ENCODE data around the gene POLR3E. TPM values are rescaled to one million over a fixed set of nuclear protein-coding genes. Genes with fewer than 3 reads are reported as not detected.

The POLR3E gene
- total RNA-seq, 1 experiment from 2014 or later, result 103 TPM

DNA sequence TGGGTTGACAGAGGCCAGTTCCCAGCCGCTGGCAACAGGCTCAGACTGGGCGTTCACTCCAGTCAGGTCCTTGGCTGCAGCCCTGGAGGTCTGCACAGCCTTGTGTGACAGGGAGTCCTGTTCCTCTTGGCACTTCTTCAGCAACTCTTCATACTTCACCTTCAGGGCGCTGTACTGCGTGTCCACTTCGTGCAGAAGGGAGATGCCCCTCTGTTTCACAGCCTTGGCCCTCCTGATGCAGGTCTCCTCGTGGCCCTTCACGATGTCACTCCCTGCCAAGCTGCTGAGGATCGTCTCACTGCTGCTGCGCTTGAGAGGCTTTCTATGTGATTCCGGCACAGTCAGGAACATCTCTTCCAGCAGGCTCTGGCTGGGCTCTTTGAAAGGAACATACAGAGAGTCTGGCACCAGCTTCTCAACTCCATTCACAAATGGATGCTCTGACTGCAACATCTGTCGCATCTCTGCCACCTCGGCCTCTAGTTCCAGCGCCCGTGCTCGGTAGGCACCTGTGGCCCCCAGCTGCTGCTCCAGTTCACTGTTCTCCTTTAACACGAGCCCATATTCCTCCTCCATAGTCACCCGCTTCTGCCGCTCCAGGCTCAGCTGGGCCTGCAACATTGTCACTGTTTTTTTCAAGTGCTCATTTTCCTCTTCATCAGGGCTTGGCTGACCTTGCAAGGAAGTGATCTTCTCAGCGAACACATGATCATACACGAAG, 50.1 kb downstream of the POLR3E start:
- no peak overlapping the region for H3K18ac ChIP-seq (ENCODE audit: insufficient read length, low read depth, low read length)
- H3K9ac ChIP-seq (ENCODE audit: extremely low read depth, insufficient read length, low read length), result no peak overlapping the region
- no peak overlapping the region for H3T11ph ChIP-seq (ENCODE audit: low read length)
- Mint-ChIP-seq H3K4me1 (peaks cover 0 to 3% of the 10 kb centered on the region in 2 experiments; a peak in 2 of 4 replicates), H3K9me3 (peaks cover 0 to 4% of the 10 kb centered on the region in 2 experiments; a peak in 1 of 5 replicates), H3K27me3 (ENCODE audit: low read depth) (no peaks in the 10 kb centered on the region), H3K36me3 (ENCODE audit: insufficient read depth in 1 of 3, low read depth in 3 of 3) (peaks cover 41 to 70% (median 65%) of the 10 kb centered on the region in 3 experiments), H3K4me3 (no peak overlapping the region), H3K27ac (peak overlapping the region in 1 of 3 experiments; percentile 45; a peak in 2 of 7 replicates)
- no peaks in the 10 kb centered on the region for H3K4me1 ChIP-seq (ENCODE audit: insufficient read depth, low read length)
- TF ChIP-seq, protein P1, sequence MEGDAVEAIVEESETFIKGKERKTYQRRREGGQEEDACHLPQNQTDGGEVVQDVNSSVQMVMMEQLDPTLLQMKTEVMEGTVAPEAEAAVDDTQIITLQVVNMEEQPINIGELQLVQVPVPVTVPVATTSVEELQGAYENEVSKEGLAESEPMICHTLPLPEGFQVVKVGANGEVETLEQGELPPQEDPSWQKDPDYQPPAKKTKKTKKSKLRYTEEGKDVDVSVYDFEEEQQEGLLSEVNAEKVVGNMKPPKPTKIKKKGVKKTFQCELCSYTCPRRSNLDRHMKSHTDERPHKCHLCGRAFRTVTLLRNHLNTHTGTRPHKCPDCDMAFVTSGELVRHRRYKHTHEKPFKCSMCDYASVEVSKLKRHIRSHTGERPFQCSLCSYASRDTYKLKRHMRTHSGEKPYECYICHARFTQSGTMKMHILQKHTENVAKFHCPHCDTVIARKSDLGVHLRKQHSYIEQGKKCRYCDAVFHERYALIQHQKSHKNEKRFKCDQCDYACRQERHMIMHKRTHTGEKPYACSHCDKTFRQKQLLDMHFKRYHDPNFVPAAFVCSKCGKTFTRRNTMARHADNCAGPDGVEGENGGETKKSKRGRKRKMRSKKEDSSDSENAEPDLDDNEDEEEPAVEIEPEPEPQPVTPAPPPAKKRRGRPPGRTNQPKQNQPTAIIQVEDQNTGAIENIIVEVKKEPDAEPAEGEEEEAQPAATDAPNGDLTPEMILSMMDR (conservative IDR thresholded peaks at IDR 0.05), result no peak
- H3K79me2 ChIP-seq (ENCODE audit: insufficient read depth, low read length), result no peaks in the 10 kb centered on the region
- H3K23me2 ChIP-seq (ENCODE audit: insufficient read length, low read depth, low read length, poor library complexity, severe bottlenecking), result no peaks in the 10 kb centered on the region
- H3K27ac ChIP-seq (ENCODE audit: insufficient read length, low read depth, low read length), result no peak overlapping the region
- DNase-seq, result no peak
- no peak overlapping the region for H2BK5ac ChIP-seq (ENCODE audit: insufficient read length, low read length)
- H4K91ac ChIP-seq (ENCODE audit: insufficient read length, low read depth, low read length), result no peak overlapping the region
- H4K8ac ChIP-seq (replicated peaks; ENCODE audit: insufficient read length, low read depth, low read length), result no peak overlapping the region
- H2BK20ac ChIP-seq (ENCODE audit: low read depth, low read length, poor library complexity, severe bottlenecking), result no peak overlapping the region
- H2BK15ac ChIP-seq (ENCODE audit: low read depth, low read length), result no peak overlapping the region
- H3K79me1 ChIP-seq (ENCODE audit: insufficient read depth, low read depth, low read length, poor library complexity, severe bottlenecking), result no peaks in the 10 kb centered on the region
- H3K27me3 ChIP-seq (ENCODE audit: insufficient read depth, low read length), result no peaks in the 10 kb centered on the region
- H3K9me3 ChIP-seq (ENCODE audit: control insufficient read depth, low read depth, low read length), result no peaks in the 10 kb centered on the region
- whole genome bisulfite sequencing (ENCODE audit: extremely low coverage, insufficient read length, low lambda C conversion rate), result no CpG with 5 or more reads among the region's 20 CpGs
- no peak overlapping the region for H2BK12ac ChIP-seq (ENCODE audit: insufficient read length, low read depth, low read length)
- no peak overlapping the region for H2AFZ ChIP-seq (ENCODE audit: low read length)
- no peak overlapping the region for H4K5ac ChIP-seq (ENCODE audit: insufficient read length, low read depth, low read length)
- no peaks in the 10 kb centered on the region for H4K20me1 ChIP-seq (ENCODE audit: control insufficient read depth, insufficient read depth, insufficient read length)
- no peak overlapping the region for H2BK120ac ChIP-seq (ENCODE audit: low read depth, low read length, poor library complexity, severe bottlenecking)
- no peak overlapping the region for H2AK5ac ChIP-seq (ENCODE audit: insufficient read length, low read length)
- no peak overlapping the region for H3K4ac ChIP-seq (ENCODE audit: low read depth, low read length)
- no peak overlapping the region for H3K23ac ChIP-seq (ENCODE audit: insufficient read length, low read depth, low read length)
- H3K14ac ChIP-seq (ENCODE audit: insufficient read depth, low read length), result no peak overlapping the region
- no peak overlapping the region for H3K56ac ChIP-seq (ENCODE audit: insufficient read length, low read depth, low read length)
- H3K4me2 ChIP-seq (ENCODE audit: insufficient read depth, insufficient read length, low read length), result no peak overlapping the region
